Glutamatergic neuron (in vitro differentiated cells): ENCODE measurements around the gene ZHX3. TPM values are rescaled to one million over a fixed set of nuclear protein-coding genes. Genes with fewer than 3 reads are reported as not detected.

Experiments used
- DNase-seq: peaks from one replicate; pipeline ENCODE4 v3.0.0; 2022
- H3K27ac Mint-ChIP-seq: one replicate; pipeline ENCODE4 v1.8.0; 2020; ENCODE audit warnings: mild to moderate bottlenecking, mixed read lengths, inconsistent platforms; ENCODE audit not compliant: unreplicated experiment
- H3K27me3 Mint-ChIP-seq: one replicate; pipeline ENCODE4 v1.8.0; 2020; ENCODE audit warnings: mild to moderate bottlenecking, moderate library complexity, mixed read lengths, inconsistent platforms; ENCODE audit not compliant: unreplicated experiment
- H3K36me3 Mint-ChIP-seq: one replicate; pipeline ENCODE4 v1.8.0; 2020; ENCODE audit warnings: mild to moderate bottlenecking, mixed read lengths, inconsistent platforms; ENCODE audit not compliant: unreplicated experiment
- H3K4me1 Mint-ChIP-seq: one replicate; pipeline ENCODE4 v1.8.0; 2020; ENCODE audit warnings: mild to moderate bottlenecking, low read depth, mixed read lengths, inconsistent platforms; ENCODE audit not compliant: unreplicated experiment
- H3K4me3 Mint-ChIP-seq: one replicate; pipeline ENCODE4 v1.8.0; 2020; ENCODE audit warnings: mild to moderate bottlenecking, mixed read lengths, inconsistent platforms; ENCODE audit not compliant: unreplicated experiment
- H3K9me3 Mint-ChIP-seq: one replicate; pipeline ENCODE4 v1.8.0; 2020; ENCODE audit warnings: mild to moderate bottlenecking, moderate library complexity, mixed read lengths, inconsistent platforms; ENCODE audit not compliant: unreplicated experiment
- CTCF ChIP-seq: fragments of 200-600 bp; sonication (generic); IDR thresholded peaks from one replicate; pipeline ENCODE4 v1.5.0; 2021; ENCODE audit not compliant: partially characterized antibody, unreplicated experiment
- total RNA-seq: library from RNA; stranded (reverse); fragmentation: NEBNext Ultra II Directional; extraction: Animal tissue kit (Norgen Biotek cat#: 25700); gene quantifications from one replicate; pipeline ENCODE4 v1.2.1, GENCODE V29; 2021; ENCODE audit not compliant: unreplicated experiment

The ZHX3 gene
- total RNA-seq, 1 donor from 2014 or later = 40.5 TPM

GRCh38 chr20:41223112-41223511 lies 94.4 kb downstream of the ZHX3 start:
- DNase-seq = no peak
- no peaks in the 10 kb centered on the region for H3K36me3 Mint-ChIP-seq
- no peaks in the 10 kb centered on the region for H3K4me1 Mint-ChIP-seq
- no peak for TF ChIP-seq CTCF
- H3K9me3 Mint-ChIP-seq = no peaks in the 10 kb centered on the region
- H3K4me3 Mint-ChIP-seq = no peak overlapping the region
- no peak overlapping the region for H3K27ac Mint-ChIP-seq
- H3K27me3 Mint-ChIP-seq = no peaks in the 10 kb centered on the region

GRCh38 chr20:41222703-41223102 lies 94.8 kb downstream of the ZHX3 start:
- Mint-ChIP-seq H3K4me3 (no peak overlapping the region), H3K27me3 (no peaks in the 10 kb centered on the region), H3K9me3 (no peaks in the 10 kb centered on the region), H3K4me1 (no peaks in the 10 kb centered on the region), H3K36me3 (no peaks in the 10 kb centered on the region), H3K27ac (no peak overlapping the region)
- TF ChIP-seq CTCF = no peak
- no peak for DNase-seq

- no peak for DNase-seq
- Mint-ChIP-seq H3K4me1 (no peaks in the 10 kb centered on the region), H3K27me3 (no peaks in the 10 kb centered on the region), H3K27ac (no peak overlapping the region), H3K9me3 (no peaks in the 10 kb centered on the region), H3K36me3 (no peaks in the 10 kb centered on the region), H3K4me3 (no peak overlapping the region)
- TF ChIP-seq CTCF = no peak
These were observed 95.2 kb downstream of the ZHX3 start for GRCh38 chr20:41222296-41222695.

- no peaks in the 10 kb centered on the region for H3K36me3 Mint-ChIP-seq
- H3K27ac Mint-ChIP-seq = no peak overlapping the region
- no peaks in the 10 kb centered on the region for H3K9me3 Mint-ChIP-seq
- no peaks in the 10 kb centered on the region for H3K27me3 Mint-ChIP-seq
- DNase-seq = no peak
- no peak overlapping the region for H3K4me3 Mint-ChIP-seq
- no peaks in the 10 kb centered on the region for H3K4me1 Mint-ChIP-seq
- TF ChIP-seq CTCF = no peak
These were observed 95.8 kb downstream of the ZHX3 start for GRCh38 chr20:41221614-41222218.

GRCh38 chr20:41219824-41220223 lies 97.7 kb downstream of the ZHX3 start:
- no peaks in the 10 kb centered on the region for H3K36me3 Mint-ChIP-seq
- H3K4me1 Mint-ChIP-seq = no peaks in the 10 kb centered on the region
- H3K27ac Mint-ChIP-seq = no peak overlapping the region
- H3K4me3 Mint-ChIP-seq = no peak overlapping the region
- TF ChIP-seq CTCF = no peak
- no peaks in the 10 kb centered on the region for H3K9me3 Mint-ChIP-seq
- no peak for DNase-seq
- no peaks in the 10 kb centered on the region for H3K27me3 Mint-ChIP-seq
